Cardiac septum (tissue), 1 donor: Measurements from ENCODE around the gene PCDHB4. TPM values are rescaled to one million over a fixed set of nuclear protein-coding genes. Genes with fewer than 3 reads are reported as not detected.
"Not testable (repeated sequence)": the region's sequence is repeated elsewhere in the genome, so short reads cannot be mapped to it uniquely, and the experiment has no call there.

ENCODE experiments used
- DNase-seq: peaks from one replicate; pipeline ENCODE4 v3.0.0-alpha.2; 2020; ENCODE audit warnings: low spot score
- intact Hi-C: fragments of 100-400 bp; cut with DNase I; formaldehyde crosslinking; loops from one replicate; pipeline ENCODE4 v1.14.0; 2022
- long read RNA-seq: library from polyadenylated mRNA; unstranded; transcript quantifications from one replicate; pipeline ENCODE4 v2.0.0, GENCODE V29; 2021
- total RNA-seq: library from RNA; stranded (reverse); fragmentation: NEBNext Ultra II Directional; extraction: Animal tissue kit (Norgen Biotek cat#: 25700); gene quantifications from one replicate; pipeline ENCODE4 v1.2.1, GENCODE V29; 2021
- donor health status: DM: no; HTN: no; CAD: no.

Gene PCDHB4
- total RNA-seq, result 1.3 TPM
- long read RNA-seq, result 0 reads

- intact Hi-C loops, result no loop called here
- no peak for DNase-seq
These were observed at the start of gene PCDHB4 for GRCh38 chr5:141121563-141121962. PCDHB4 (plus strand) TSS chr5:141121818; CDS start chr5:141121999, 181 bp downstream.

- DNase-seq, result no peak
- intact Hi-C loops, result no loop called here
These were observed 43.8 kb upstream of the PCDHB4 start for GRCh38 chr5:141077826-141078225.

- DNase-seq, result no peak
- intact Hi-C loops, result loop anchor here (10.0 kb wide), 1 partner anchor 483 kb away; no protein-coding TSS in a partner anchor
These were observed 39.4 kb upstream of the PCDHB4 start for GRCh38 chr5:141082228-141082627.

- intact Hi-C loops, result loop anchor here (10.0 kb wide), 1 partner anchor 480 kb away; no protein-coding TSS in a partner anchor
- DNase-seq, result no peak
These were observed 37.1 kb upstream of the PCDHB4 start for GRCh38 chr5:141084487-141084989.

GRCh38 chr5:141094481-141095262 is 26.9 kb upstream of the PCDHB4 start, which contains the start of gene PCDHB2:
PCDHB2 (plus strand) TSS chr5:141094615; CDS start chr5:141094791, 176 bp downstream.
- intact Hi-C loops, result no loop called here
- DNase-seq, result no peak

- DNase-seq, result no peak
- intact Hi-C loops, result no loop called here
These were observed 26.4 kb upstream of the PCDHB4 start for GRCh38 chr5:141095263-141095641.

- DNase-seq, intact Hi-C loops: not testable (repeated sequence)
These were observed 25.4 kb upstream of the PCDHB4 start for GRCh38 chr5:141096181-141096580.

- intact Hi-C loops, DNase-seq: not testable (repeated sequence)
These were observed 25.0 kb upstream of the PCDHB4 start for GRCh38 chr5:141096586-141096985.

GRCh38 chr5:141100243-141100805 is 21.3 kb upstream of the PCDHB4 start, which contains the start of gene PCDHB3:
PCDHB3 (plus strand) TSS chr5:141100473; CDS start chr5:141100650, 177 bp downstream.
- intact Hi-C loops, result no loop called here
- no peak for DNase-seq

- no peak for DNase-seq
- intact Hi-C loops, result no loop called here
These were observed 20.6 kb upstream of the PCDHB4 start for GRCh38 chr5:141101059-141101458.

- DNase-seq, intact Hi-C loops: not testable (repeated sequence)
These were observed 19.5 kb upstream of the PCDHB4 start for GRCh38 chr5:141102070-141102469.

GRCh38 chr5:141102471-141102870 is 19.1 kb upstream of the PCDHB4 start:
- intact Hi-C loops, DNase-seq: not testable (repeated sequence)

GRCh38 chr5:141105350-141105749 is 16.3 kb upstream of the PCDHB4 start:
- no peak for DNase-seq
- intact Hi-C loops, result no loop called here

GRCh38 chr5:141119250-141119649 is 2.4 kb upstream of the PCDHB4 start:
- no peak for DNase-seq
- intact Hi-C loops, result no loop called here

GRCh38 chr5:141121985-141122384 is 367 bp downstream of the PCDHB4 start:
- intact Hi-C loops, result no loop called here
- DNase-seq, result no peak

GRCh38 chr5:141123396-141124135 is 1.9 kb downstream of the PCDHB4 start:
- intact Hi-C loops, result not testable (repeated sequence)

GRCh38 chr5:141127305-141127704 is 5.7 kb downstream of the PCDHB4 start:
- intact Hi-C loops, result no loop called here
- no peak for DNase-seq

More at GRCh38 chr5:141123396-141124135, 1.9 kb downstream of the PCDHB4 start:
- DNase-seq, result not testable (repeated sequence)

GRCh38 chr5:141135030-141135717 is 13.6 kb downstream of the PCDHB4 start, which contains the start of gene PCDHB5:
PCDHB5 (plus strand) TSS chr5:141135206; CDS start chr5:141135435, 229 bp downstream.
- intact Hi-C loops, result no loop called here
- no peak for DNase-seq

- DNase-seq, result no peak
- intact Hi-C loops, result no loop called here
These were observed 14.2 kb downstream of the PCDHB4 start for GRCh38 chr5:141135718-141136266.
